HepG2 (cell line): ENCODE data around the gene CD248. TPM values are rescaled to one million over a fixed set of nuclear protein-coding genes. Genes with fewer than 3 reads are reported as not detected.

Experiments used
- ATF2 ChIP-seq: sonication (generic); formaldehyde crosslinking; IDR thresholded peaks from 2 replicates; pipeline ENCODE4 v1.4.0; 2020; ENCODE audit warnings: missing genetic modification reagents
- NPAS2 ChIP-seq: sonication (generic); formaldehyde crosslinking; IDR thresholded peaks from 2 replicates; pipeline ENCODE4 v1.8.0; 2022; ENCODE audit warnings: mild to moderate bottlenecking, missing genetic modification reagents, borderline replicate concordance
- RBAK ChIP-seq: sonication (generic); formaldehyde crosslinking; IDR thresholded peaks from 2 replicates; pipeline ENCODE4 v1.5.1; 2020; ENCODE audit warnings: mild to moderate bottlenecking, missing genetic modification reagents
- SOX13 ChIP-seq, 3 experiments: fragments of 450-650 bp in 1 of 3; sonication (generic) in 1 of 3; formaldehyde crosslinking in 1 of 3; IDR thresholded peaks in 2 of 3; conservative IDR thresholded peaks in 1 of 3; 2 replicates each; pipeline versions ENCODE4 v1.5.0 to v1.6.1; 2016 to 2020; ENCODE audit warnings: antibody characterized with exemption in 1 of 3, mild to moderate bottlenecking in 1 of 3, missing compliant biosample characterization in 1 of 3, missing genetic modification reagents in 1 of 3, moderate library complexity in 1 of 3
- TBX3 ChIP-seq: fragments of 450-650 bp; IDR thresholded peaks from 2 replicates; pipeline ENCODE4 v1.6.1; 2017; ENCODE audit warnings: antibody characterized with exemption, mild to moderate bottlenecking, inconsistent platforms, borderline replicate concordance
- WIZ ChIP-seq: sonication (generic); formaldehyde crosslinking; IDR thresholded peaks from 2 replicates; pipeline ENCODE4 v1.5.1; 2020; ENCODE audit warnings: mild to moderate bottlenecking, missing genetic modification reagents
- ZFYVE20 ChIP-seq: sonication (generic); formaldehyde crosslinking; IDR thresholded peaks from 2 replicates; pipeline ENCODE4 v1.8.0; 2023; ENCODE audit warnings: low read depth, mild to moderate bottlenecking, moderate library complexity, missing genetic modification reagents, borderline replicate concordance
- ZNF564 ChIP-seq: sonication (generic); formaldehyde crosslinking; IDR thresholded peaks from 2 replicates; pipeline ENCODE4 v1.8.1; 2023; ENCODE audit warnings: mild to moderate bottlenecking, missing genetic modification reagents
- polyA plus RNA-seq, 8 experiments: library from polyadenylated mRNA; depleted of rRNA in 3 of 8; stranded (reverse) in 7 of 8; unstranded in 1 of 8; fragments of >200 nt; fragmentation: Illumina TruSeq in 4 of 8; extraction: Trizol in 4 of 8; gene quantifications; 2 replicates each; pipeline versions ENCODE4 v1.2.1 to v1.2.3, GENCODE V29; 2011 to 2016; ENCODE audit warnings: low read depth in 4 of 8, missing spikeins in 1 of 8, mixed read lengths in 1 of 8; ENCODE audit not compliant: insufficient read depth in 1 of 8
- total RNA-seq, 5 experiments: library from RNA; depleted of rRNA; stranded (reverse); fragments of >200 nt; fragmentation: Illumina TruSeq; extraction: Trizol; gene quantifications; 2 replicates each; pipeline ENCODE4 v1.2.3, GENCODE V29; 2016; ENCODE audit warnings: low read depth in 1 of 5
- TF ChIP-seq, protein P1 (sequence below): sonication (generic); formaldehyde crosslinking; IDR thresholded peaks from 2 replicates; pipeline ENCODE4 v1.9.0; 2022; ENCODE audit warnings: missing genetic modification reagents, mild to moderate bottlenecking, borderline replicate concordance
- TF ChIP-seq, protein P2 (sequence below): sonication (generic); formaldehyde crosslinking; IDR thresholded peaks from 2 replicates; pipeline ENCODE4 v1.5.1; 2020; ENCODE audit warnings: mild to moderate bottlenecking, missing genetic modification reagents, moderate library complexity
- TF ChIP-seq, protein P3 (sequence below): sonication (generic); formaldehyde crosslinking; IDR thresholded peaks from 2 replicates; pipeline ENCODE4 v1.5.1; 2020; ENCODE audit warnings: missing genetic modification reagents, mild to moderate bottlenecking, borderline replicate concordance
- TF ChIP-seq, protein P4 (sequence below): sonication (generic); formaldehyde crosslinking; IDR thresholded peaks from 2 replicates; pipeline ENCODE4 v1.4.0; 2020; ENCODE audit warnings: mild to moderate bottlenecking, low read depth, missing genetic modification reagents
- TF ChIP-seq, protein P5 (sequence below): sonication (generic); formaldehyde crosslinking; IDR thresholded peaks from 2 replicates; pipeline ENCODE4 v1.5.0; 2020; ENCODE audit warnings: mild to moderate bottlenecking, missing genetic modification reagents

The CD248 gene
- total and polyA plus RNA-seq, 2 of the 13 experiments (the other 11 are each of a cell fraction or from before 2014, with no cell fraction given): 0.25 to 0.35 TPM

GRCh38 chr11:66335531-66336233 lies 18.8 kb upstream of the CD248 start (continued):
- TF ChIP-seq SOX13 (IDR thresholded peaks at IDR 0.05) (no peak), SOX13 (CRISPR knock-in tag; conservative IDR thresholded peaks at IDR 0.05 in 1 of 2, IDR thresholded peaks at IDR 0.05 in 1 of 2) (no peak), ZNF564 (CRISPR knock-in tag) (0 out of 2 replicates have a peak, but pooled peaks have one; percentile 61), ATF2 (CRISPR knock-in tag) (no peak), WIZ (no peak), ZFYVE20 (peak; percentile 60; the same call in 1 of the 2 replicates), RBAK (CRISPR knock-in tag) (no peak), TBX3 (no peak), NPAS2 (no peak)
- TF ChIP-seq, protein P1, sequence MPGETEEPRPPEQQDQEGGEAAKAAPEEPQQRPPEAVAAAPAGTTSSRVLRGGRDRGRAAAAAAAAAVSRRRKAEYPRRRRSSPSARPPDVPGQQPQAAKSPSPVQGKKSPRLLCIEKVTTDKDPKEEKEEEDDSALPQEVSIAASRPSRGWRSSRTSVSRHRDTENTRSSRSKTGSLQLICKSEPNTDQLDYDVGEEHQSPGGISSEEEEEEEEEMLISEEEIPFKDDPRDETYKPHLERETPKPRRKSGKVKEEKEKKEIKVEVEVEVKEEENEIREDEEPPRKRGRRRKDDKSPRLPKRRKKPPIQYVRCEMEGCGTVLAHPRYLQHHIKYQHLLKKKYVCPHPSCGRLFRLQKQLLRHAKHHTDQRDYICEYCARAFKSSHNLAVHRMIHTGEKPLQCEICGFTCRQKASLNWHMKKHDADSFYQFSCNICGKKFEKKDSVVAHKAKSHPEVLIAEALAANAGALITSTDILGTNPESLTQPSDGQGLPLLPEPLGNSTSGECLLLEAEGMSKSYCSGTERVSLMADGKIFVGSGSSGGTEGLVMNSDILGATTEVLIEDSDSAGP: no peak
- TF ChIP-seq, protein P2, sequence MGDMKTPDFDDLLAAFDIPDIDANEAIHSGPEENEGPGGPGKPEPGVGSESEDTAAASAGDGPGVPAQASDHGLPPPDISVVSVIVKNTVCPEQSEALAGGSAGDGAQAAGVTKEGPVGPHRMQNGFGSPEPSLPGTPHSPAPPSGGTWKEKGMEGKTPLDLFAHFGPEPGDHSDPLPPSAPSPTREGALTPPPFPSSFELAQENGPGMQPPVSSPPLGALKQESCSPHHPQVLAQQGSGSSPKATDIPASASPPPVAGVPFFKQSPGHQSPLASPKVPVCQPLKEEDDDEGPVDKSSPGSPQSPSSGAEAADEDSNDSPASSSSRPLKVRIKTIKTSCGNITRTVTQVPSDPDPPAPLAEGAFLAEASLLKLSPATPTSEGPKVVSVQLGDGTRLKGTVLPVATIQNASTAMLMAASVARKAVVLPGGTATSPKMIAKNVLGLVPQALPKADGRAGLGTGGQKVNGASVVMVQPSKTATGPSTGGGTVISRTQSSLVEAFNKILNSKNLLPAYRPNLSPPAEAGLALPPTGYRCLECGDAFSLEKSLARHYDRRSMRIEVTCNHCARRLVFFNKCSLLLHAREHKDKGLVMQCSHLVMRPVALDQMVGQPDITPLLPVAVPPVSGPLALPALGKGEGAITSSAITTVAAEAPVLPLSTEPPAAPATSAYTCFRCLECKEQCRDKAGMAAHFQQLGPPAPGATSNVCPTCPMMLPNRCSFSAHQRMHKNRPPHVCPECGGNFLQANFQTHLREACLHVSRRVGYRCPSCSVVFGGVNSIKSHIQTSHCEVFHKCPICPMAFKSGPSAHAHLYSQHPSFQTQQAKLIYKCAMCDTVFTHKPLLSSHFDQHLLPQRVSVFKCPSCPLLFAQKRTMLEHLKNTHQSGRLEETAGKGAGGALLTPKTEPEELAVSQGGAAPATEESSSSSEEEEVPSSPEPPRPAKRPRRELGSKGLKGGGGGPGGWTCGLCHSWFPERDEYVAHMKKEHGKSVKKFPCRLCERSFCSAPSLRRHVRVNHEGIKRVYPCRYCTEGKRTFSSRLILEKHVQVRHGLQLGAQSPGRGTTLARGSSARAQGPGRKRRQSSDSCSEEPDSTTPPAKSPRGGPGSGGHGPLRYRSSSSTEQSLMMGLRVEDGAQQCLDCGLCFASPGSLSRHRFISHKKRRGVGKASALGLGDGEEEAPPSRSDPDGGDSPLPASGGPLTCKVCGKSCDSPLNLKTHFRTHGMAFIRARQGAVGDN (CRISPR knock-in tag): peak; percentile 62
- TF ChIP-seq, protein P3, sequence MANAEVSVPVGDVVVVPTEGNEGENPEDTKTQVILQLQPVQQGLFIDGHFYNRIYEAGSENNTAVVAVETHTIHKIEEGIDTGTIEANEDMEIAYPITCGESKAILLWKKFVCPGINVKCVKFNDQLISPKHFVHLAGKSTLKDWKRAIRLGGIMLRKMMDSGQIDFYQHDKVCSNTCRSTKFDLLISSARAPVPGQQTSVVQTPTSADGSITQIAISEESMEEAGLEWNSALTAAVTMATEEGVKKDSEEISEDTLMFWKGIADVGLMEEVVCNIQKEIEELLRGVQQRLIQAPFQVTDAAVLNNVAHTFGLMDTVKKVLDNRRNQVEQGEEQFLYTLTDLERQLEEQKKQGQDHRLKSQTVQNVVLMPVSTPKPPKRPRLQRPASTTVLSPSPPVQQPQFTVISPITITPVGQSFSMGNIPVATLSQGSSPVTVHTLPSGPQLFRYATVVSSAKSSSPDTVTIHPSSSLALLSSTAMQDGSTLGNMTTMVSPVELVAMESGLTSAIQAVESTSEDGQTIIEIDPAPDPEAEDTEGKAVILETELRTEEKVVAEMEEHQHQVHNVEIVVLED (CRISPR knock-in tag): no peak
- TF ChIP-seq, protein P4, sequence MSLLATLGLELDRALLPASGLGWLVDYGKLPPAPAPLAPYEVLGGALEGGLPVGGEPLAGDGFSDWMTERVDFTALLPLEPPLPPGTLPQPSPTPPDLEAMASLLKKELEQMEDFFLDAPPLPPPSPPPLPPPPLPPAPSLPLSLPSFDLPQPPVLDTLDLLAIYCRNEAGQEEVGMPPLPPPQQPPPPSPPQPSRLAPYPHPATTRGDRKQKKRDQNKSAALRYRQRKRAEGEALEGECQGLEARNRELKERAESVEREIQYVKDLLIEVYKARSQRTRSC (CRISPR knock-in tag): 0 out of 2 replicates have a peak, but pooled peaks have one; percentile 17
- TF ChIP-seq, protein P5, sequence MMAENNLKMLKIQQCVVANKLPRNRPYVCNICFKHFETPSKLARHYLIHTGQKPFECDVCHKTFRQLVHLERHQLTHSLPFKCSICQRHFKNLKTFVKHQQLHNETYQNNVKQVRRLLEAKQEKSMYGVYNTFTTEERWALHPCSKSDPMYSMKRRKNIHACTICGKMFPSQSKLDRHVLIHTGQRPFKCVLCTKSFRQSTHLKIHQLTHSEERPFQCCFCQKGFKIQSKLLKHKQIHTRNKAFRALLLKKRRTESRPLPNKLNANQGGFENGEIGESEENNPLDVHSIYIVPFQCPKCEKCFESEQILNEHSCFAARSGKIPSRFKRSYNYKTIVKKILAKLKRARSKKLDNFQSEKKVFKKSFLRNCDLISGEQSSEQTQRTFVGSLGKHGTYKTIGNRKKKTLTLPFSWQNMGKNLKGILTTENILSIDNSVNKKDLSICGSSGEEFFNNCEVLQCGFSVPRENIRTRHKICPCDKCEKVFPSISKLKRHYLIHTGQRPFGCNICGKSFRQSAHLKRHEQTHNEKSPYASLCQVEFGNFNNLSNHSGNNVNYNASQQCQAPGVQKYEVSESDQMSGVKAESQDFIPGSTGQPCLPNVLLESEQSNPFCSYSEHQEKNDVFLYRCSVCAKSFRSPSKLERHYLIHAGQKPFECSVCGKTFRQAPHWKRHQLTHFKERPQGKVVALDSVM (CRISPR knock-in tag): no peak
